Mucosa of descending colon (tissue), 3 donors: ENCODE results near the gene THAP7. TPM values are rescaled to one million over a fixed set of nuclear protein-coding genes. Genes with fewer than 3 reads are reported as not detected.

Experiments
- ATAC-seq: fragments of 200-7000 bp; cut with Tn5 transposase; one replicate; pipeline ENCODE4 v1.9.1; 2020; ENCODE audit warnings: mild to moderate bottlenecking, moderate library complexity
- DNase-seq, 3 donors: peaks; one replicate each; pipeline ENCODE4 v3.0.0-alpha.2; 2020
- H3K36me3 ChIP-seq: fragments of 200-600 bp; one replicate; pipeline ENCODE4 v1.8.0; 2021; ENCODE audit warnings: low read depth, mild to moderate bottlenecking
- H3K4me1 ChIP-seq: fragments of 200-600 bp; one replicate; pipeline ENCODE4 v1.8.0; 2021; ENCODE audit warnings: low read depth, mild to moderate bottlenecking
- H3K4me3 ChIP-seq: fragments of 200-600 bp; one replicate; pipeline ENCODE4 v1.8.0; 2021; ENCODE audit warnings: mild to moderate bottlenecking
- H3K9me3 ChIP-seq: fragments of 200-600 bp; one replicate; pipeline ENCODE4 v1.8.0; 2021; ENCODE audit warnings: mild to moderate bottlenecking
- intact Hi-C, 2 donors: fragments of 100-400 bp; cut with DNase I in 1 of 2; cut with micrococcal nuclease in 1 of 2; formaldehyde crosslinking; loops; one replicate each; pipeline versions ENCODE4 v1.11.0 to v1.11.1; 2022; cut with DNase I, micrococcal nuclease
- total RNA-seq, 3 donors: library from RNA; stranded (reverse); fragmentation: NEBNext Ultra II Directional in 2 of 3; extraction: Animal tissue kit (Norgen Biotek cat#: 25700) in 2 of 3; gene quantifications; one replicate each; pipeline versions ENCODE4 v1.2.1 to v1.2.4, GENCODE V29; 2021 to 2023
- TF ChIP-seq, protein P1 (sequence below): fragments of 200-600 bp; IDR thresholded peaks from one replicate; pipeline ENCODE4 v1.8.0; 2022; ENCODE audit warnings: antibody characterized with exemption, mild to moderate bottlenecking
- donor health status: DM: no; HTN: no; CAD: no; lungs with moderate emphysema.
- donor health status: DM: no; HTN: no; CAD: no.
- donor health status: DM: no; HTN: yes; CAD: no.

Gene THAP7
- total RNA-seq, 3 donors from 2014 or later = 16.8 to 27.8 (median 19.8) TPM

DNA sequence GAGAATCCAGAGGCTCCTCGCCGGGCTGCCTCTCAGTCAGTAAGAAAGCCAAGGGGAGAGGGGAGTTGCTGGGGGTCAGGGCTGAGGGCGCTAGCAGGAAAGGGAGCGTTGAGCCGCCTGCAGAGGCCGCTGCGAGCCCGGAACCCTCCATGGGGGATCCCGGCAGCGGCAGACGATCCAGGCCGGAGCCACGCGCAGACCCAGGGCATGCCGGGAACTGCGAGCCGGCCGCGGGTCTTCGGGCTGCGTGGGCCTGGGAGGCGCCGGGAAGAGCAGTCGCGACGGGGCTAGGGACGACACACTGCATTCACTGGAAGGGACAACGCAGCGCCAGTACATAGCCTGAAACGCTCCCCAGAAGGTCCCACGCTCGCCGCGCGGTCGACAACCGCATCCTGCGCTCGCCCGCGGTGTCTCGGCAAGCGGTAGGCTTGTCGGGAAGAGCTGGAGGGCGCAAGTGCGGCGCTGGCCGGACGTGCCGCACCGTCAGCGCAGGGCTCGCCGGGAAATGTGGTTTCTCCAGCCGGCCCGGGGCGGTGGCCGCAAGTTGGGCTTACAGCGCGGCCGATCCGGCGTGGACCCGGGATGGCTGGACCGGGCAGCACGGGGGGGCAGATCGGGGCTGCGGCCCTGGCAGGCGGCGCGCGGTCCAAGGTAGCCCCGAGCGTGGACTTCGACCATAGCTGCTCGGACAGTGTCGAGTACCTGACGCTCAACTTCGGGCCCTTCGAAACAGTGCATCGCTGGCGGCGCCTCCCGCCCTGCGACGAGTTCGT is 19.9 kb downstream of the THAP7 start, which contains the start of gene LZTR1:
LZTR1 (plus strand) TSS at position 511 of the 776 bp plus-strand sequence; CDS start at position 586, 75 bp downstream.
- TF ChIP-seq, protein P1, sequence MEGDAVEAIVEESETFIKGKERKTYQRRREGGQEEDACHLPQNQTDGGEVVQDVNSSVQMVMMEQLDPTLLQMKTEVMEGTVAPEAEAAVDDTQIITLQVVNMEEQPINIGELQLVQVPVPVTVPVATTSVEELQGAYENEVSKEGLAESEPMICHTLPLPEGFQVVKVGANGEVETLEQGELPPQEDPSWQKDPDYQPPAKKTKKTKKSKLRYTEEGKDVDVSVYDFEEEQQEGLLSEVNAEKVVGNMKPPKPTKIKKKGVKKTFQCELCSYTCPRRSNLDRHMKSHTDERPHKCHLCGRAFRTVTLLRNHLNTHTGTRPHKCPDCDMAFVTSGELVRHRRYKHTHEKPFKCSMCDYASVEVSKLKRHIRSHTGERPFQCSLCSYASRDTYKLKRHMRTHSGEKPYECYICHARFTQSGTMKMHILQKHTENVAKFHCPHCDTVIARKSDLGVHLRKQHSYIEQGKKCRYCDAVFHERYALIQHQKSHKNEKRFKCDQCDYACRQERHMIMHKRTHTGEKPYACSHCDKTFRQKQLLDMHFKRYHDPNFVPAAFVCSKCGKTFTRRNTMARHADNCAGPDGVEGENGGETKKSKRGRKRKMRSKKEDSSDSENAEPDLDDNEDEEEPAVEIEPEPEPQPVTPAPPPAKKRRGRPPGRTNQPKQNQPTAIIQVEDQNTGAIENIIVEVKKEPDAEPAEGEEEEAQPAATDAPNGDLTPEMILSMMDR = no peak
- peak; percentile 88 to 90 (median 89) for DNase-seq
- Histone ChIP-seq H3K36me3 (peaks cover 5% of the 10 kb centered on the region), H3K9me3 (peaks cover 5% of the 10 kb centered on the region), H3K4me1 (peaks cover 27% of the 10 kb centered on the region), H3K4me3 (peak within 1 kb of the TSS; percentile 47)
- ATAC-seq = peak; percentile 88
- intact Hi-C loops = loop anchor here in 1 of 2 donors (10.0 kb wide), 1 partner anchor 67 kb away; the partner anchor contains the start of gene CRKL

DNA sequence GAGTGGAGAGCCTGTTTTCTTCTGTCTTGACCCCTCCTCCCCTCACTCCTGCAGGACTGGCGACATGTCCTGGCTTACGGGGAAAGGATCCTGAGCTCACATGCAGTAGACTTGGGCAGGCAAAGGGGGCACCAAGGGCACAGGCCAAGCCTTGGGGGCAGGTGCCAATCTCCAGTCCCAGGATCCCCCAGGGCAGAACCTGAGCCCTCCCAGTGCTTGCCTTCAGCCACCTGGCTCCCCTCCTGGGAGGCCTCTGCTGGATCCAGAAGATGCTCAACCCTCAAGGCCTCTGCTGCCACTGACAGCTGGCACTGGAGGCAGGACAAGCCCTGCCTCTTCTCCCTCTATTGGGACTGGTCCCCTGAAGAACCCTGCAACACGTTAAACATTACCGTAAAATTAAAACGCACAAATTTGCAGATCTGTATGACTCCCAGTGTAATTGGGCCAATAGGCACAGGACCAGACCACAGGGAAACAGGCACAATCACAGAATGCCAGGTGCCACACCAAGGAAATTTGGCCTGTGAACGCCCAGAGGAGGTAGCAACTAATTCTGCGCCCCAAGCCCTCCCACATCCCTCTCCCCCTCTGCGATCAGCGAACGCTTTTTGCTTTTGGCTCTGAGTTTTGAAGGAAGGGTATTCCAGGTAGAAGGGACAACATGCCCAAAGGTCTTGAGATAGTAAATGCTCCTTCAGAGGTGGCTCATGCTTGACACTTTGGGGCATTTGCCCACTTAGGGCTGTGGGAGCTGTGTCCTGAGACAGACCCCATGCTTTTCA is 20.8 kb downstream of the THAP7 start:
- Histone ChIP-seq H3K4me3 (peak overlapping the region; percentile 47), H3K4me1 (peaks cover 27% of the 10 kb centered on the region), H3K9me3 (peaks cover 5% of the 10 kb centered on the region), H3K36me3 (no peaks in the 10 kb centered on the region)
- ATAC-seq (no peak), DNase-seq (no peak)
- intact Hi-C loops = loop anchor here in 1 of 2 donors (10.0 kb wide), 1 partner anchor 66 kb away; the partner anchor contains the start of gene CRKL
- TF ChIP-seq, protein P1 = no peak

DNA sequence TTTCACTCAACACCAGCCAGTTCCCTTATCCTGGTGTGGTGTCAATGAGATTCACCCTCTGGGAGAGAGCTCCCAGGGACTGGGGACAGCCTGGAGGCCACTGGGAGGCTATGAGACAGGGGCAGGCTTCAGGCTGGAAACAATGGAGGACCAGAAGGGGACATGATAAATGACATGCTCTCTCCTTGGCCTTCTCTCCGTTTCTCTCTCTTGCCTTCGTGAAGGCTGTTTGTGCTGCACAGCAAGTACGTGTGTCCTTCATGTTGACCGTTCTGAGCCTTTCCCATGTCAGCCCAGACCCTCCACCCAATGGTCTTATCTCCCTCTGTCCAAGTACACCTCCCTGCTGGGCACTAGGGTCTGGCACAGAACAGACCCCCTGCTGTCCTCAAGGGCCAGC is 21.4 kb downstream of the THAP7 start:
- TF ChIP-seq, protein P1 = no peak
- intact Hi-C loops = loop anchor here in 1 of 2 donors (10.0 kb wide), 1 partner anchor 66 kb away; the partner anchor contains the start of gene CRKL

DNA sequence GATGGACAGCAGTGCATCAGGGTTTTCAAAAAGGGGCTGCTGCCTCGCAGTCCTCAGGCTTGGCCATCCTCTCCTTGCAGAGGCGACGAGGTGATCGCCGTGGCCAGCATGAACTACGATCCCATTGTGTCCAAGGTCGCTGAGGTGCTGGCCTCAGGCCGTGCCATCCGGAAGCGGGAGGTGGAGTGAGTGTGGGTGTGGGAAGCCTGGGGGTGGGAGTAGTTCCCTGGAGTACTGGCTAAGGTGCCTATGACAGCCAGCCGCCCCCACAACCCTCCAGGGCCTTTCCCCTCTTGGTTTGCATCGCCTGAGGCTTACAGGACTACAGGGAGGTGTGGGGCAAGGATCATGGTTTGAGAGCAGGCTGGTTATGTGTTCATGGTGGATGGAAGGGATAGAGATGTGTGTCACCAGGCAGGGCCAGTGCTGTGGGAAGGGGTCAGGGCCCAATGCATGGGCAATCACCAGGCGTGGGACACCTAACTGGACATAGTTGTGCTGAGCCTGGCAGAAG is 21.9 kb downstream of the THAP7 start:
- intact Hi-C loops = loop anchor here in 1 of 2 donors (10.0 kb wide), 1 partner anchor 65 kb away; the partner anchor contains the start of gene CRKL
- Histone ChIP-seq H3K9me3 (peaks cover 5% of the 10 kb centered on the region), H3K36me3 (no peaks in the 10 kb centered on the region), H3K4me1 (peaks cover 27% of the 10 kb centered on the region), H3K4me3 (no peak overlapping the region)
- ATAC-seq (no peak), DNase-seq (peak in 1 of 3 donors; percentile 65)
- TF ChIP-seq, protein P1 = no peak

More for the DNA sequence above, 21.4 kb downstream of the THAP7 start:
- ATAC-seq (no peak), DNase-seq (no peak)
- Histone ChIP-seq H3K36me3 (no peaks in the 10 kb centered on the region), H3K4me1 (peaks cover 27% of the 10 kb centered on the region), H3K4me3 (no peak overlapping the region), H3K9me3 (peaks cover 5% of the 10 kb centered on the region)

DNA sequence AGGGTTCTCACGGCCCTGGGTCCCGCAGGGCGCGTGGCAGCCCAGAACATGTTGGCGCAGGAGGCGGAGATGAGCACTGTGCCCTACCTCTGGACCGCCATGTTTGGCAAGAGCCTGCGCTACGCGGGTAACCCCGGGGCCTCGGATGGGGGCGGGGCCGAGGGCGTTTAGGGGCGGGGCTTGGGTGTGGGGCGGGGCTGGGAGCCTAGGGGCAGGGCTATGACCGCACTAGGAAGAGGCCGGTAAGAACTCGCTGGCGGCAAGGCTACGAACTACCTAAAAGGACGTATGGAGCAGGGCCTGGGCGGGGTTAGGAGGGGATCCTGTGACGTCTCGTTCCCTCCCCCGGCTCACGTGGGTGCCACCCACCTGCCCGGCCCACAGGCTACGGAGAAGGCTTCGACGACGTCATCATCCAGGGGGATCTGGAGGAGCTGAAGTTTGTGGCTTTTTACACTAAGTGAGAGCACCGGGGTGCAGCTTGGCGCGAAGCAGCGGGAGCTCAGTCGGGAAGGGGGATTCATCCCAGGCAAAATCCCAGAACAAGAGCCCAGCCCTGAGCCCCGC is 22.6 kb downstream of the THAP7 start:
- peak; percentile 86 to 90 (median 89) for DNase-seq
- Histone ChIP-seq H3K4me1 (peaks cover 27% of the 10 kb centered on the region), H3K4me3 (no peak overlapping the region), H3K9me3 (peaks cover 5% of the 10 kb centered on the region), H3K36me3 (no peaks in the 10 kb centered on the region)
- intact Hi-C loops = no loop called here
- peak; percentile 75 for ATAC-seq
- TF ChIP-seq, protein P1 = no peak
